HepG2 (cell line): Measurements from ENCODE around the gene DAD1. TPM values are rescaled to one million over a fixed set of nuclear protein-coding genes. Genes with fewer than 3 reads are reported as not detected.

ENCODE experiments used
- CSRNP1 ChIP-seq: sonication (generic); formaldehyde crosslinking; IDR thresholded peaks from 2 replicates; pipeline ENCODE4 v1.8.1; 2023; ENCODE audit warnings: mild to moderate bottlenecking, missing genetic modification reagents
- FOXA3 ChIP-seq: IDR thresholded peaks from 2 replicates; pipeline ENCODE4 v1.6.1; 2016; ENCODE audit warnings: missing genetic modification reagents, missing compliant biosample characterization
- MTA3 ChIP-seq: sonication (generic); formaldehyde crosslinking; IDR thresholded peaks from 2 replicates; pipeline ENCODE4 v1.4.0; 2020; ENCODE audit warnings: missing genetic modification reagents
- NCOR1 ChIP-seq: fragments of 200-600 bp; sonication (generic); IDR thresholded peaks from 2 replicates; pipeline ENCODE4 v1.7.0; 2017; ENCODE audit warnings: antibody characterized with exemption, low read length, borderline replicate concordance
- TOPORS ChIP-seq: sonication (generic); formaldehyde crosslinking; IDR thresholded peaks from 2 replicates; pipeline ENCODE4 v1.8.0; 2023; ENCODE audit warnings: mild to moderate bottlenecking, missing genetic modification reagents
- ZFYVE20 ChIP-seq: sonication (generic); formaldehyde crosslinking; IDR thresholded peaks from 2 replicates; pipeline ENCODE4 v1.8.0; 2023; ENCODE audit warnings: low read depth, mild to moderate bottlenecking, moderate library complexity, missing genetic modification reagents, borderline replicate concordance
- ZNF230 ChIP-seq: sonication (generic); formaldehyde crosslinking; IDR thresholded peaks from 2 replicates; pipeline ENCODE4 v1.4.0; 2020; ENCODE audit warnings: mild to moderate bottlenecking, missing genetic modification reagents
- ZNF772 ChIP-seq: sonication (generic); formaldehyde crosslinking; IDR thresholded peaks from 2 replicates; pipeline ENCODE4 v1.5.0; 2020; ENCODE audit warnings: mild to moderate bottlenecking, missing genetic modification reagents
- polyA plus RNA-seq, 8 experiments: library from polyadenylated mRNA; depleted of rRNA in 3 of 8; stranded (reverse) in 7 of 8; unstranded in 1 of 8; fragments of >200 nt; fragmentation: Illumina TruSeq in 4 of 8; extraction: Trizol in 4 of 8; gene quantifications; 2 replicates each; pipeline versions ENCODE4 v1.2.1 to v1.2.3, GENCODE V29; 2011 to 2016; ENCODE audit warnings: low read depth in 4 of 8, missing spikeins in 1 of 8, mixed read lengths in 1 of 8; ENCODE audit not compliant: insufficient read depth in 1 of 8
- total RNA-seq, 5 experiments: library from RNA; depleted of rRNA; stranded (reverse); fragments of >200 nt; fragmentation: Illumina TruSeq; extraction: Trizol; gene quantifications; 2 replicates each; pipeline ENCODE4 v1.2.3, GENCODE V29; 2016; ENCODE audit warnings: low read depth in 1 of 5
- TF ChIP-seq, protein P1 (sequence below), 2 experiments: sonication (generic) in 1 of 2; formaldehyde crosslinking in 1 of 2; IDR thresholded peaks; 2 replicates each; pipeline versions ENCODE4 v1.6.1 to v1.9.0; 2014 to 2022; ENCODE audit warnings: antibody characterized with exemption in 1 of 2, borderline replicate concordance in 1 of 2, inconsistent platforms in 1 of 2, low read depth in 1 of 2, missing genetic modification reagents in 1 of 2
- TF ChIP-seq, protein P2 (sequence below), 2 experiments: sonication (generic) in 1 of 2; formaldehyde crosslinking in 1 of 2; IDR thresholded peaks; 2 replicates each; pipeline versions ENCODE4 v1.4.0 to v1.6.1; 2016 to 2020; ENCODE audit warnings: borderline replicate concordance in 1 of 2, low read depth in 1 of 2, mild to moderate bottlenecking in 1 of 2, missing genetic modification reagents in 1 of 2
- TF ChIP-seq, protein P3 (sequence below): sonication (generic); formaldehyde crosslinking; IDR thresholded peaks from 2 replicates; pipeline ENCODE4 v1.8.0; 2022; ENCODE audit warnings: mild to moderate bottlenecking, missing genetic modification reagents, moderate library complexity

Gene DAD1
- total and polyA plus RNA-seq, 2 of the 13 experiments (the other 11 are each of a cell fraction or from before 2014, with no cell fraction given), result 558 to 626 TPM

- TF ChIP-seq, protein P1, sequence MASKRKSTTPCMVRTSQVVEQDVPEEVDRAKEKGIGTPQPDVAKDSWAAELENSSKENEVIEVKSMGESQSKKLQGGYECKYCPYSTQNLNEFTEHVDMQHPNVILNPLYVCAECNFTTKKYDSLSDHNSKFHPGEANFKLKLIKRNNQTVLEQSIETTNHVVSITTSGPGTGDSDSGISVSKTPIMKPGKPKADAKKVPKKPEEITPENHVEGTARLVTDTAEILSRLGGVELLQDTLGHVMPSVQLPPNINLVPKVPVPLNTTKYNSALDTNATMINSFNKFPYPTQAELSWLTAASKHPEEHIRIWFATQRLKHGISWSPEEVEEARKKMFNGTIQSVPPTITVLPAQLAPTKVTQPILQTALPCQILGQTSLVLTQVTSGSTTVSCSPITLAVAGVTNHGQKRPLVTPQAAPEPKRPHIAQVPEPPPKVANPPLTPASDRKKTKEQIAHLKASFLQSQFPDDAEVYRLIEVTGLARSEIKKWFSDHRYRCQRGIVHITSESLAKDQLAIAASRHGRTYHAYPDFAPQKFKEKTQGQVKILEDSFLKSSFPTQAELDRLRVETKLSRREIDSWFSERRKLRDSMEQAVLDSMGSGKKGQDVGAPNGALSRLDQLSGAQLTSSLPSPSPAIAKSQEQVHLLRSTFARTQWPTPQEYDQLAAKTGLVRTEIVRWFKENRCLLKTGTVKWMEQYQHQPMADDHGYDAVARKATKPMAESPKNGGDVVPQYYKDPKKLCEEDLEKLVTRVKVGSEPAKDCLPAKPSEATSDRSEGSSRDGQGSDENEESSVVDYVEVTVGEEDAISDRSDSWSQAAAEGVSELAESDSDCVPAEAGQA (IDR thresholded peaks at IDR 0.05; ENCODE audit: low read depth), result 0 out of 2 replicates have a peak, but pooled peaks have one; percentile 58
- TF ChIP-seq, protein P1 (CRISPR knock-in tag; IDR thresholded peaks at IDR 0.05; ENCODE audit: borderline replicate concordance), result no peak
- TF ChIP-seq NCOR1, result peak; percentile 31; the same call in 1 of the 2 replicates
- TF ChIP-seq, protein P2, sequence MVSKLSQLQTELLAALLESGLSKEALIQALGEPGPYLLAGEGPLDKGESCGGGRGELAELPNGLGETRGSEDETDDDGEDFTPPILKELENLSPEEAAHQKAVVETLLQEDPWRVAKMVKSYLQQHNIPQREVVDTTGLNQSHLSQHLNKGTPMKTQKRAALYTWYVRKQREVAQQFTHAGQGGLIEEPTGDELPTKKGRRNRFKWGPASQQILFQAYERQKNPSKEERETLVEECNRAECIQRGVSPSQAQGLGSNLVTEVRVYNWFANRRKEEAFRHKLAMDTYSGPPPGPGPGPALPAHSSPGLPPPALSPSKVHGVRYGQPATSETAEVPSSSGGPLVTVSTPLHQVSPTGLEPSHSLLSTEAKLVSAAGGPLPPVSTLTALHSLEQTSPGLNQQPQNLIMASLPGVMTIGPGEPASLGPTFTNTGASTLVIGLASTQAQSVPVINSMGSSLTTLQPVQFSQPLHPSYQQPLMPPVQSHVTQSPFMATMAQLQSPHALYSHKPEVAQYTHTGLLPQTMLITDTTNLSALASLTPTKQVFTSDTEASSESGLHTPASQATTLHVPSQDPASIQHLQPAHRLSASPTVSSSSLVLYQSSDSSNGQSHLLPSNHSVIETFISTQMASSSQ (IDR thresholded peaks at IDR 0.05; ENCODE audit: low read depth), result peak; percentile 64
- TF ChIP-seq, protein P2 (CRISPR knock-in tag; IDR thresholded peaks at IDR 0.05; ENCODE audit: borderline replicate concordance), result no peak; the same call in 1 of the 2 replicates
- no peak for TF ChIP-seq MTA3 (CRISPR knock-in tag)
- no peak for TF ChIP-seq ZFYVE20 (CRISPR knock-in tag)
- TF ChIP-seq, protein P3, sequence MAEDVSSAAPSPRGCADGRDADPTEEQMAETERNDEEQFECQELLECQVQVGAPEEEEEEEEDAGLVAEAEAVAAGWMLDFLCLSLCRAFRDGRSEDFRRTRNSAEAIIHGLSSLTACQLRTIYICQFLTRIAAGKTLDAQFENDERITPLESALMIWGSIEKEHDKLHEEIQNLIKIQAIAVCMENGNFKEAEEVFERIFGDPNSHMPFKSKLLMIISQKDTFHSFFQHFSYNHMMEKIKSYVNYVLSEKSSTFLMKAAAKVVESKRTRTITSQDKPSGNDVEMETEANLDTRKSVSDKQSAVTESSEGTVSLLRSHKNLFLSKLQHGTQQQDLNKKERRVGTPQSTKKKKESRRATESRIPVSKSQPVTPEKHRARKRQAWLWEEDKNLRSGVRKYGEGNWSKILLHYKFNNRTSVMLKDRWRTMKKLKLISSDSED (CRISPR knock-in tag), result no peak
- peak; percentile 45; the same call in 1 of the 2 replicates for TF ChIP-seq ZNF772
- 0 out of 2 replicates have a peak, but pooled peaks have one; percentile 76 for TF ChIP-seq TOPORS
- peak; percentile 80; the same call in 1 of the 2 replicates for TF ChIP-seq CSRNP1
- TF ChIP-seq FOXA3 (CRISPR knock-in tag), result peak; percentile 85
- TF ChIP-seq ZNF230 (CRISPR knock-in tag), result no peak; the same call in 1 of the 2 replicates
These were observed 28.2 kb downstream of the DAD1 start (continued) for GRCh38 chr14:22560662-22561365.
